GM21786 (cell line): ENCODE data around the gene TEAD1.

Source experiments
- ATAC-seq: cut with Tn5 transposase; IDR thresholded peaks from one replicate; pipeline ENCODE4 v1.9.1; 2021; ENCODE audit not compliant: unreplicated experiment

TEAD1 gene

GRCh38 chr11:12685229-12685628, 11.0 kb downstream of the TEAD1 start:
- no peak for ATAC-seq

- no peak for ATAC-seq
These were observed 12.2 kb downstream of the TEAD1 start for GRCh38 chr11:12686246-12687060.

GRCh38 chr11:12687216-12687623, 13.0 kb downstream of the TEAD1 start:
- no peak for ATAC-seq

GRCh38 chr11:12687740-12688139, 13.5 kb downstream of the TEAD1 start:
- ATAC-seq, result no peak

GRCh38 chr11:12689029-12689755, 15.0 kb downstream of the TEAD1 start:
- no peak for ATAC-seq

GRCh38 chr11:12690663-12691062, 16.4 kb downstream of the TEAD1 start:
- ATAC-seq, result no peak

- no peak for ATAC-seq
These were observed 17.3 kb downstream of the TEAD1 start for GRCh38 chr11:12691473-12691872.

GRCh38 chr11:12692229-12693075, 18.2 kb downstream of the TEAD1 start:
- ATAC-seq, result no peak

GRCh38 chr11:12693094-12693478, 18.9 kb downstream of the TEAD1 start:
- no peak for ATAC-seq

- no peak for ATAC-seq
These were observed 19.4 kb downstream of the TEAD1 start for GRCh38 chr11:12693479-12694182.

GRCh38 chr11:12694183-12694531, 19.9 kb downstream of the TEAD1 start:
- ATAC-seq, result no peak

GRCh38 chr11:12695221-12695794, 21.1 kb downstream of the TEAD1 start:
- no peak for ATAC-seq

GRCh38 chr11:12695873-12696272, 21.7 kb downstream of the TEAD1 start:
- ATAC-seq, result no peak

- ATAC-seq, result no peak
These were observed 22.8 kb downstream of the TEAD1 start for GRCh38 chr11:12696911-12697581.

GRCh38 chr11:12698048-12698447, 23.8 kb downstream of the TEAD1 start:
- ATAC-seq, result no peak

GRCh38 chr11:12701811-12702592, 27.8 kb downstream of the TEAD1 start:
- no peak for ATAC-seq

- no peak for ATAC-seq
These were observed 28.8 kb downstream of the TEAD1 start for GRCh38 chr11:12702999-12703453.

- ATAC-seq, result no peak
These were observed 29.8 kb downstream of the TEAD1 start for GRCh38 chr11:12704049-12704448.

GRCh38 chr11:12705874-12706273, 31.7 kb downstream of the TEAD1 start:
- ATAC-seq, result no peak
